Stimulated activated CD4-positive, alpha-beta T cell treated with anti-CD3 and anti-CD28 coated beads, Interleukin-1b, Interleukin-23, amount 100 ng/mL, for 1 hour (primary cell): Measurements from ENCODE around the gene USH2A.

Source experiments
- DNase-seq, 2 donors: peaks; one replicate each; pipeline ENCODE4 v3.0.0-alpha.2; 2020; ENCODE audit warnings: low read depth in 2 of 2

The USH2A gene, protein sequence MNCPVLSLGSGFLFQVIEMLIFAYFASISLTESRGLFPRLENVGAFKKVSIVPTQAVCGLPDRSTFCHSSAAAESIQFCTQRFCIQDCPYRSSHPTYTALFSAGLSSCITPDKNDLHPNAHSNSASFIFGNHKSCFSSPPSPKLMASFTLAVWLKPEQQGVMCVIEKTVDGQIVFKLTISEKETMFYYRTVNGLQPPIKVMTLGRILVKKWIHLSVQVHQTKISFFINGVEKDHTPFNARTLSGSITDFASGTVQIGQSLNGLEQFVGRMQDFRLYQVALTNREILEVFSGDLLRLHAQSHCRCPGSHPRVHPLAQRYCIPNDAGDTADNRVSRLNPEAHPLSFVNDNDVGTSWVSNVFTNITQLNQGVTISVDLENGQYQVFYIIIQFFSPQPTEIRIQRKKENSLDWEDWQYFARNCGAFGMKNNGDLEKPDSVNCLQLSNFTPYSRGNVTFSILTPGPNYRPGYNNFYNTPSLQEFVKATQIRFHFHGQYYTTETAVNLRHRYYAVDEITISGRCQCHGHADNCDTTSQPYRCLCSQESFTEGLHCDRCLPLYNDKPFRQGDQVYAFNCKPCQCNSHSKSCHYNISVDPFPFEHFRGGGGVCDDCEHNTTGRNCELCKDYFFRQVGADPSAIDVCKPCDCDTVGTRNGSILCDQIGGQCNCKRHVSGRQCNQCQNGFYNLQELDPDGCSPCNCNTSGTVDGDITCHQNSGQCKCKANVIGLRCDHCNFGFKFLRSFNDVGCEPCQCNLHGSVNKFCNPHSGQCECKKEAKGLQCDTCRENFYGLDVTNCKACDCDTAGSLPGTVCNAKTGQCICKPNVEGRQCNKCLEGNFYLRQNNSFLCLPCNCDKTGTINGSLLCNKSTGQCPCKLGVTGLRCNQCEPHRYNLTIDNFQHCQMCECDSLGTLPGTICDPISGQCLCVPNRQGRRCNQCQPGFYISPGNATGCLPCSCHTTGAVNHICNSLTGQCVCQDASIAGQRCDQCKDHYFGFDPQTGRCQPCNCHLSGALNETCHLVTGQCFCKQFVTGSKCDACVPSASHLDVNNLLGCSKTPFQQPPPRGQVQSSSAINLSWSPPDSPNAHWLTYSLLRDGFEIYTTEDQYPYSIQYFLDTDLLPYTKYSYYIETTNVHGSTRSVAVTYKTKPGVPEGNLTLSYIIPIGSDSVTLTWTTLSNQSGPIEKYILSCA (N-terminal part only)

DNA sequence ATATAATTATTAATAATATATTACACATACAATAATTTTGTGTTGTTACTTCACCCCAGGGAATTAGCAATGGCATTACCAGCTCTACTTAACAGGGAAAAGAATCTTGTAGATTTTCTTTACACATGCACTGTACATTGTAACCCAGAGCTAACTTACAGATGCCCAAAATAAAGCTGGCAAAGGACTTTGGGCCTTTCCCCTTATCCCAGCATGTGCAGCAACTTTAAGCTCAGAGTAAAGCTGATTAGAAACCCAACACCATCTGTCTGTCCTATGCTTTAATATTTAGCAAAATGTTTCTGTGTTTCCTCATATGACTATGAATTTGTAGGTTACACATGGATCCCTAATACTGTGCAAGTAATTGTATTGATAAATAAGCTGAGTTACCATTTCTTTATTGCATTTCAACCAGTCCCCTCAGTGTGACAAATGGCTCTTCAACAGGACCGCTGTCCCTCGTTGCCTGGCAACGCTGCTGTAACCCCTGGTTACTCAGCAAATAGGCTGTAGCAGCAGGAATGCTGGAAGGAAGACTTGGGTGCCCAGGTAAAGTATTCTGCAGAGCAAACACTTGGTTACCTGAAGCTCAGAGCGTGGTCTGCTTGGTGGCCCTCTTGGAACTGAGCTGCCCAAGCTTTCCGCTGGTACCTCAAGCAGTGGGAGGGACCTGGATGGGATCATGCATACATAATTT lies at the start of gene USH2A:
Gene USH2A, minus strand, starts transcription at position 628 of the 700 bp plus-strand sequence. CDS start 1,112 bp downstream, outside the sequence.
- DNase-seq: no peak

DNA sequence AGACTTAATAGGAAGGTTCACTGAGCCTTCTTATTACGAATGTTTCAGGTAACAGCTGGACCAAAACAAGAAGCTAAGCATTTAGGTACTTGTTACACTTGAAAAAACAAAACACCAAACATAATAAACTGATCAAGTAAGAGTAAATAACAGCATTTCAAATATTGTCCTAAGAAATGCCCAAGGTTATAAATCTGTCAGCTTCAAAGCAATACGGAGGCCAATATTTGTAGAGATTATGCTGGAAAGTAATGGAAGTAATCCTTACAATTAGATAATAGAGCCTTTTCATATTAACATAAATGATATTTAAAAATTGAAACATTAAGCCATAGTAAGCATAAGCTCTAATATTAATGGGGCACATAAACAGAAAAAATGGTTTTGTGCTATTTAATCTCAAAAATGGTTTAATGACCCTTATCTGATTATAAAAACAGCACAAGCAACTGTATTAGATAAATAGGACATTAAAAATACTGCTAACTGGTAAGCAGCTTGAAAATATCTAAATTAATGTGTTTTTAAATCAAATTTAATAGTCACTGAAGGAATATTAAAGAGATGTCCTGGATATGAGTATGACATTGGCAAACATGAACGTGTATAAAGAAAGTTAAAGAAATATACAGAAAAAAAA lies 43.0 kb upstream of the USH2A start:
- DNase-seq: no peak

DNA sequence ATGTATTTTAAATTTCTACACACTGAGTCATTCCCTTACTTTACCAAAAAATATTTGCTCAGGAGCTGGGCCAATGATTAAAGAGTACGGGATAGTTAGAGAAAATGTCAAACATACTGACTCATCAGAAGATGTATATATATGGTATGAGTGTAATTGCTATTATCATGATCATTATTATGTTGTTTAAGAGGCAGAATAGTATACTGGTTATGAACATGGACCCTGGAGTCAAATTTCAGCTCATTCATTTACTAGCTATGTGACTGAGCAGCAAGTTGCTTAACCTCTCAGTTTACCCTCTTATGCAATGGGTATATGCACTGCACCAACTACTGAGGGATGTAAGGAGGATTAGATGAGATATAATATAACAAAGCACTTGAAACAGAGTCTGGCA lies 41.2 kb upstream of the USH2A start:
- no peak for DNase-seq

DNA sequence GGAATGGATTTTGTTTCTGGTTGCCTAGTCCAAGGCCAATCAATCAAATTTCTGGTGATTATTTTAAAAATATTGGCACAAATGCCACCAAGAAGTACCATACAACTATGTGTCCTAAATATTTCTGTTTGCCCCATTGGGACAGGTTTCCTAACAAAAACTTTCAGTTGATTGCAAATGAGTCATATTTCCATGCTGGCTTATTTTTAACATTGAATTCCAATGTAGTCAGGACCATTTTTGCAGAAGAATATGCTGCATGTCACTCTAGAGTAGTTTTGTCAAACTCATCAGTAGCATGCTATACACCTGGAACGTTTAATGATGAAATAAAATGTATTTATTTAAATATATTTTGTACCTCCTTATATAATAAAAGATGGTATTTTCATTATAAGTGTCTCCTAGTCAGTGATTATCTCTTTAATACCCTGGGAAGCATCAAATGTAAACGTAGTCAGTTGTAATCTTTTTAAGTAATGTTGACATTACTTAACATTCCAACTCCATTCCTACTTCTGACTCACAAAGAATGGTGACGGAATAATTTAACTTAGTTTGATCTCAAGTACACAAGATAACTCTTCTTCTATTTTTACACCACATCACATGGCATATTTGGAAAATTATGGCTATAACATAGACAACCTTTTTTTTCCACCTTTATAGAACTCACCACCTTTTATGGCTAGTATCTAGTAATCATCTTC lies 39.0 kb upstream of the USH2A start:
- no peak for DNase-seq

DNA sequence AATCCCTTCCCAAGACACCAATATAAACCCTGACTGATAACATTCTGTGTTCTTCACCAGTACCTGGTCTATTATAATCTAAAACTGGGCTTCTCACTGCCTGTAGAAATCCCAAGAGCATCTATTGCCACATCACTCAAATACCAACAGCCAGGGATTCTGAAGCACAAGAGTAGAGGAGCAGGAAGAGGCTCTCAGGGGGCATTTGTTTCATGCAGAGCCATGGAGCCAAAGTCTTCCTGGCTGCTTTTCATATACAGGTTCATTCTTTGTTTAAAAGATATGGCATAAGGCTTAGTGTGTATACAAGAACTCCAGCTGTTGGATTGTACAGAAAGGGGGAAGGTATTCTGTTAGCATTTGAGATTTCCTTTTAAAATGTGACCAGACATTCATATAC lies 38.2 kb upstream of the USH2A start:
- DNase-seq: no peak

DNA sequence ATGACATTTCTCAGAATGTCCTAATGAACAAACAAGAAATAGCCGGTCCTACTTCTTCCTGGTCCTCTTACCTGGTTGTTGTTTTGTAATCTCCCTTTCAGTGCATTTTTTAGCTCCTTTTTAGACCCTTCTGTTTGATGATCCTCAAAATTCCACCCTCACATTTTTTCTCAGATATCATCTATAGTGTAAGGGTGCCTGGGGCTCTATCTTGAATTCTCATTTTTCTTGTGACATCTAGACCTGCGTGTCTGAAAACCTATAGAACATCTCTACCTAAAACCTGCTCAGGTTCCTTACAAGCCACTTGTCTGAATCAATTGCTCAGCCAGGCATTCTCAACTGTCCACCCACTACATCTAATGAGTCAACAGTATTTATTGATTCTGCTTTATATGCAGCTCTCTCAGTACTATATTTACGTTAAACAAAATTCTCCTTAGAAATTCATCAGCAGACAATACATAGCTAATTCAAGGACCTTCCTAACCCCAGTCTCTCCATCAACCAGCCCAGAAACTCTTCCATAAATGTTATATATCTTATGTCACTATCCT lies 36.5 kb upstream of the USH2A start:
- no peak for DNase-seq

DNA sequence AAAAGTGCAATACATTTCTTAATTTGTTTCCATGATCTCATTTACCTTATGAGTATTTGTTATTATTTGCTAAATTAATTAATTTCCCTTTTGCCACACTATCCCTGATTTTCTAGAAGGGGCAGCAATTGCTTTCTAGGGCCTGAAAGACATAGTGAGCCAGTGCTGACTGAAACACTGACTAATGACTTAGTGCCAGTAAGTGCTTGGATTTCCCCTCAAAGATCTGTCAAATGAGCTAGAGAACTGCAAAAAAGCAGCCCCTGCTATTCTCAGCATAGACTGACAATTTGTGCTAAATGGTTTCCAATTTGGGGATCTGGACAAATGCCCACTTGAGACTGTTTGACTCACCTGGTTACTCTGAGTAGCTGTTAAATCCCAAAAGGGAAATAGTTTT lies 35.6 kb upstream of the USH2A start:
- DNase-seq: no peak

DNA sequence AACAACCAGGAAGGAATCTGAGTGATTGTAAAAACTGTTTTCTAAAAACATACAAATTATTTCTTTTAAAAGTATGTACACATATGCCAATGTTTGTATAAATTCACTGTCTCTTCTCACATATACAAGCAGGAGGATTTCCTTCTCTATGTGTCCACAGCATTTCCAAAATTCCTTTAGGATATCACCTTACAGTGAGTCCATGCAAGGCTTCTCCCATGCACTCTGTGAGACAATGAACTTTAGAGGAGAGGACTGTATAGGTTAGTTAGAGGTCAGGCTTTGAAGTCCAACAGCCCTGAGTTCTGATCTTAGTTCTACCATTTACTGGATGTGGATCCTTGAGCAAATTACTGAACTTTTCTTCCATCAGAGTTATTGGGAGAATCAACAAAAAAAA lies 34.1 kb upstream of the USH2A start:
- DNase-seq: no peak

DNA sequence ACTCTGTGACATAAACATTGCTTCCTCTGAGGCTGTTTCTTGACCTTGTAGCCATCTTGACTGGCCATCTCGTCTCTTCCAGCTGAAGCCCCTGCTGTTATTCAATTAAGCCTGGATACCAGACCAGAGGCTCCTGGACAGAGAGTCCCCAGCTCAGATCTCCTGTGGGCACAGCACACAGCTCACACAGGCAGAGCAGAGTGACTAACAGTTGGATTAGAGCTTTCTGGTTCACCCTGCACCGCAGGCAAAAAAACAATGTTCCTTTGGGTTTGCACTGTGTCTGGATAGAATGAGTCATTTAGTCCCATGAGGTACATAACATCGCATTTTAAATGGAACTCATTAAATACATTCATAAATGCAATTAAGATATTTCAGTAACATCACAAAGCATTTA lies 33.4 kb upstream of the USH2A start:
- no peak for DNase-seq

DNA sequence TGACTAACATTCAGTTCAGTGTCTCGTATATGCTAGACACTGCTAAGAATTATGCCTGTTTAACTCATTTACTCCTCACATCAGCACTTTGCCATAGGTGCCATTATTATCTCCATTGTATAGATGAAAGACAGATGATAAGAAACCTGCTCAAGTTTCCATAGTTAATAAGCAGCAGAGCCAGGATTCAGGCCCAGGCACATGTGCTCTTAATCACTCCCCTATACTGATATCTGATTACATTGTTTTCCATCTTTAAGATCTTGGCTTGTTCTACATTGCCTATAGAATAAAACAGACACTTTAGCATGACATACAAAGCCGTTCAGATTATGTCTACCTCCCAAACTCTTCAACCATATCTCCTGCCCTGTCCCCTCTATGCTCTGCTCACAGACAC lies 30.5 kb upstream of the USH2A start:
- DNase-seq: no peak

DNA sequence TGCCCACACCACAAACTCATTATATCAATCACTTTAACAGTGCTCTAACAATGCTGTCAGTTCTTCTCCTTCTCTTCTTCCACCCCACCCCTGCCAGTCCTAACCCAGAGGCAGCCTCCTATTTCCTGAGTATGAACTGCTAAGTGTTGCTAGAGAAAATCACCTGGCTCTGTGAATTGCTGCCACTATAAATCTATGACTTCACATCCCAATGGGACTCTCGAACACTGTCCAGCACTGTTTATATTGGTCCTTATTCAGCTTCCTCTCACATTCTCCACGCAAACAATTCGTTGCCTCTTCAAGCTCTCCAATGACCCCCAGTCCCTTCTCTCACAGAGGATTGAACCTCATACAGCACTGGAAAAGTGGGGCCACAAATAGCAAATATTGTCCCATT lies 27.0 kb upstream of the USH2A start:
- DNase-seq: no peak

DNA sequence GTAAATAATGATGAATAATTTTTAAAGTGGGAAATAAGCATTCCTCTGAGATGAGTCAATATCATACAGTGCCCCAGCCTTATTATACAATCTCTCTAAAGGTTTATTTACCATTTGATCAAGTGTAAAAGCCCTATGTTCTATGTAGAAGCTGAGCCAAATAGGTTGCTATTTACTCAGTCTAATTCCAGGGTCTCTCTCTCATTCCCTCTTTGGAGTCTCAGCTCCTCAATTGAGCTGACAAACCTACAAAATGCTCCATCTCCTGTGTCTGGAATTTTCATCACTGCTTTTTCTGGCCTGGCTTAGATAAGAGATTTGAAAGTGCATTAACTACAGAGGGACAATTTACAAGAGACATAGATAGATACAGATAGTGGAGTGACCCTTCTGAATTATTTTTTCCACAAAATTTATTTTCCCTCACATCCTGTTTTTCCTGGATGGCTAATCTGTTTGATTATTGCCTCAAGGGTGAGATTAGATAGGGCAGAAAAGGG lies 24.8 kb upstream of the USH2A start:
- no peak for DNase-seq

DNA sequence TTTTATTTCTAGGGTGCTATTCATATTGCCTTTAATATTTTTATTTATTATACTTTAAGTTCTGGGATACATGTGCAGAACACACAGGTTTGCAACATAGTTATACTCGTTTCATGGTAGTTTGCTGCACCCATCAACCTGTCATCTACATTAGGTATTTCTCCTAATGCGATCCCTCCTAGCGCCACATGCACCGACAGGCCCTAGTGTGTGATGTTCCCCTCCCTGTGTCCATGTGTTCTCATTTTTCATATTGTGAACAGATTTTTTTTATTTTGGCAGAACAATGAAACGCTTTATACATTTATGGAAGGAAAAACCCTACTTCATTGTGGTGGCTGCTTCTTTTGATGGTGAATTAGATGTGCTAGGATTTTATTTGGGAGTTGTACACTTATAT lies 14.4 kb upstream of the USH2A start:
- no peak for DNase-seq

DNA sequence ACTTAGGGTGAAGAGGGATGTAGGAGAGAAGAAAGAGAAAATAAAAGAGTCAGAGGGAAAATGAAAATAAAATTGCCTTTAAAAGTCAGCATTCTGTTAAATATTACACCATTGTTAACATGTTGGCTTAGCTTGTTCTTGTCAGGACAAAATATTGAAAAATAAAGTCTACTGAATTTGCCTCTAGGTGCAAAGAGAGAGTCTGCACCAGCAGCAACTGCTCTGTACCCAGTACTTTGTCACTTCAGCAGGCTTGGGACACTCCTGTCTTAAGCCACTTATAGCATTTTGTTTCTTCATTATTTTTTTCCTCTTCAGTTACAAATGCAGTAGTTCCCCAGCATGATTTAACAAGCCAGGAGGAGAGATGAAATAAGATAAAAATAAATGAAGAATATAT lies 11.0 kb upstream of the USH2A start:
- no peak for DNase-seq

DNA sequence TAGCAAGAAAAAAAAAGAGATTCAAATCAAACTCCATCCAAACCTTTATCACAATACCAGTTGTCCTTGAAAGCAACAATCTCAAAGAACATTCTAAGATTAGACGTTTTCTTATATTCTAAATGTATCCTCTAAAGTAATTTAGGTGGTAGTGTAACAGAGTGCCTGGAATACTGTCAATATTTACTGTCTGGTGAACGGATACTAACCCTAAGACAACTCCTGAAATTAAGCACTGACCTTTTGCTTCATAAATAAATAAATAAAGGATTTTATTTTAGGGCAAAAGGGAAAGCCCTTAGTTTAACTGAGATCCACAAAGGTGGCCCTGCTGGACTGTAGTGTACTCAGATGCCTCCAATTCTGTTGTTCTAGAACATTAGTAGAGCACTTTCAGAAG lies 9.9 kb upstream of the USH2A start:
- DNase-seq: no peak

DNA sequence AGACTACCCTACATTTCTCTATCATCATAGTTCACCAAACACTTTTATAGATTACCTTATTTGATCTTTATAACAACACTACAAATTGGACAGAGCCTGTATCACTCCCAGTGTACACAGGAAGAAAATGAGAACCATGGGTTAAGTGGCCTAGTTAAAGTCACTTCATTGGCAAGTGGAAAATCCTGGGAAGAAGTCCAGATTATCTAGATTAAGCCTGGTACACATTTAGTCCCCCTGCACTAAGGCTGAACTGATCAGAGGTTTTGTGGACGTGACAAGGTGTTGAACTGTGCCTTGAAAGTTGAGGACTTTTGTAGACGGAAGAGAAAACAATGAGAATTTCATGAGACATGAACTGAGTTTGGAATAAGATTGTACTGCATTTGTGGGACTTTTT lies 7.5 kb upstream of the USH2A start:
- DNase-seq: no peak

DNA sequence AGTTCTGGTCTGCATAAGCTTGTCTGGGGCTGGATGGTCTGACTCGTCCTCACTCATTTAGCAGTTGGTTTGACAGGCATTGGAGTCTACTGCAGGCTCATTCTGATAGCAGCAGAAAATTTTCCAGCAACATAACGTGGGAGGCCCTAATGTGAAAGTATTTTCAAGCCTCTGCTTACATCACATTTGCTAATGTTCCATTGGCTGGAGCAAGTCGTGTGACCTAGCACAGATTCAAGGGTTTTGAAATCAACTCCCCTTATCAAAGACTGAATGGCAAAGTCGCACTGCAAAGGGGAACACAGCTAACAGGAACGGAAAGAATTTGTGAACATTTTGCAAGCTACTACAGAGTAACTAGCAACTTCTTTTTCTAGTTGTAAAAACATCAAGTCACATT lies 2.3 kb upstream of the USH2A start:
- DNase-seq: no peak

DNA sequence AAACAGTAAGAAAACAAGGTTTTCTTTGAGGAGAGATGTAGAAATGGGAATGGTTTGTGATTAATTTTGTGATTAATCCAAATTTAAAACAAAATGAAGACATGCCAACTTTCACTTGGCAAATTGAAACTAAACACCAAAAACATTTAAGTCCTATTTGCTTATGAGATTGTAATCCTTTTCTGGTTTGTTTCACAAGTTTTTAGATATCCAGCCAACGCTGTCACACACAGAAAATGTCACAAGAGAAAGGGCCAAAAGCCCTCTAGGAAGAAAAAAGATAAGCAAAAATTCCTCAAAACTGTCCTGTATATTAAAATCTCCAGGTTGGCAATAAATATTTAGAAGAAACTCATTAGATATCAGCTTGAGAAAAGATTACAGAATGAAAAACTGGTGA lies 2.5 kb downstream of the USH2A start:
- DNase-seq: no peak

DNA sequence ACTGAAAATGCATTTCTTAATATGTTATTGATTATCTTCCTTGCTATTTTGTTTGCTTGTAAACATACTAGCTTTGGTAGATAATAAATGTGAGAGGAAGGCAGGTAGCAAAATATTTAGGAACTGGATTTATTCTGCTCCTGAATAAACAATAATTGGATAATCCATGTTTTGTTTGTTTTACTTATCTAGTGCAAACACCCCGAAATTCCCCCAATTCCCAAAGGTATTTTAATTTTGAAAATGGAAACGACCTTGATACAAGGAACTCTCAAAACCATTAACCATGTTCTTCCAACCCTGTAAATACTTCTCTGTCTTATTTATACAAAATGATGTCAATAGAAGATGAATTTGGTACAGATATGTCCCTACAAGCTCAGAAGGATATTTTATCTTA lies 3.0 kb downstream of the USH2A start:
- no peak for DNase-seq

DNA sequence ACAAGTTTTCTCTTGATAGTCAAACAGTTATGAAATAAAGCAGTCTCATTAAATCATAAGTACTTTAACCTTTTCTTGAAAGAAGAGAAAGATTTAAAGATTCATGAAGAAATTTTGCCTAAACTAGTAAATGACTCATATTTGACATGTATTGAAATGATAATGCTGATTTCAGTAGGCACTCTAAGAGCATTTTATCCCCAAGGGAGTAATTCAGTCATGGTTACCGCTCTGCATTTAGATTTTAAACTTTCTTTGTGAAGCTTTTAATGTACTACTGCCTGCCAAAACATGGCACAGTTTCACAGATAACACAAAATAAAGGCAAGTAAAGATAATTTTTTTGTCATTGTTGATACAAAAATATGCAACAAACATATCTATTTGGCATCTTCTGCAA lies 6.8 kb downstream of the USH2A start:
- DNase-seq: no peak
